Measurements from ENCODE around the gene OXER1. TPM values are rescaled to one million over a fixed set of nuclear protein-coding genes. Genes with fewer than 3 reads are reported as not detected.

The OXER1 gene
- total and polyA plus RNA-seq, 4 donors: 2.2 to 8.1 (median 6.7) TPM

DNA sequence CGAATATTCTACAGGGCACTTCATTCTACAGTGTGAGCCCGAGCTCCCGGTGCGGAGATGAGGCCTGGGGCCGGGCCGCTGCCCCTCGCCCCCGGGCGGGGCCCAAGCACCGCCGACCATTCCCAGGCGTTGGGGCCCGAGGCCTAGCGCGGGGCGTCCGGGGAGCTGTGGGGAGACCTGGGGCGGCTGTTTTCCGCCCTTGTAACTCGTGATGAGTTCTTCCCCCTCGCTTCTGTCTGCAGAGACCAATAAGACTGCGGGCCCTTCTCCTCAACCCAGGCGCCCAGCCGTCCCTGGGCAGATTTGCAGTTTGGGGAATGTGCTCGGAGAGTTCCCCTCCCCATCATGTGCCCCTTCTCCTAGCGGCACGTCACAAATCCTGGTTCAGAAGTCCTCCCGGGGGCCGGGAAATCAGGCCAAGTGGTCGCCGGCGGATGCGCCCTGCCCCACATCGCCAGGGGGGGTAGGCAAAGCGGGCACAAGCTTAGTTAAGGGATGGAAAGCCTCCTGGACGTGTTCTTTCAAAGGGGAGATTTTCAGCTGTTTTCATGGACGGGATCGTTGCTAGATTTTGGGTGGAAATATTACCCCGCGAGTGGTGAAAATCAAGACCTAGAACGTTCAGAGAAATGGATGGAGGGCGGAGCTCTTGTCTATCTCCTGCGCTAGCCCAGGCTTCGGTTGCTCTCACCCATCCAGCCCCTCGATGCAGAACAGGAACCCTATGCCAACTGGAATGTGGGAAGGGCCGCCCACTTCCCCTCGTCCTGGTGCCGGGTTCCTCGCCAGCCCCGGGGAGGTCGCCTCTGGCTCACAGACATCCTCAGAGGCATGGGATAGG lies 47.3 kb upstream of the OXER1 start:
- H3K4me1 ChIP-seq (ENCODE audit: control insufficient read depth in 4 of 4, insufficient read depth in 4 of 4, low read length in 3 of 4): peaks cover 0 to 14% (median 8%) of the 10 kb centered on the region in 4 donors
- H3K4me3 ChIP-seq (ENCODE audit: low read depth in 1 of 3, low read length in 3 of 3): peak overlapping the region; percentile 8 to 84 (median 48)
- 21% methylated on average over 51 of the region's 51 CpGs for WGBS
- H3K9me3 ChIP-seq (ENCODE audit: control insufficient read depth in 4 of 4, low read length in 3 of 4): no peaks in the 10 kb centered on the region
- no peaks in the 10 kb centered on the region for H3K36me3 ChIP-seq (ENCODE audit: control insufficient read depth in 4 of 4, insufficient read depth in 3 of 4, low read depth in 1 of 4, low read length in 3 of 4)
- H3K27me3 ChIP-seq (ENCODE audit: control insufficient read depth in 4 of 4, insufficient read depth in 4 of 4, low read length in 3 of 4): no peaks in the 10 kb centered on the region
- peak overlapping the region; percentile 99 to 100 for H3K27ac ChIP-seq (ENCODE audit: low read depth in 1 of 2, low read length in 2 of 2)
- DNase-seq (ENCODE audit: low spot score): no peak
- H3K9ac ChIP-seq (ENCODE audit: low read depth in 1 of 2, low read length in 2 of 2): peak overlapping the region; percentile 33 to 66
- no peak for TF ChIP-seq EGR1 (IDR thresholded peaks at IDR 0.05; ENCODE audit: low read depth in 2 of 2)
- TF ChIP-seq, protein P1, sequence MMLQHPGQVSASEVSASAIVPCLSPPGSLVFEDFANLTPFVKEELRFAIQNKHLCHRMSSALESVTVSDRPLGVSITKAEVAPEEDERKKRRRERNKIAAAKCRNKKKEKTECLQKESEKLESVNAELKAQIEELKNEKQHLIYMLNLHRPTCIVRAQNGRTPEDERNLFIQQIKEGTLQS (IDR thresholded peaks at IDR 0.05): no peak
- TF ChIP-seq, protein P2, sequence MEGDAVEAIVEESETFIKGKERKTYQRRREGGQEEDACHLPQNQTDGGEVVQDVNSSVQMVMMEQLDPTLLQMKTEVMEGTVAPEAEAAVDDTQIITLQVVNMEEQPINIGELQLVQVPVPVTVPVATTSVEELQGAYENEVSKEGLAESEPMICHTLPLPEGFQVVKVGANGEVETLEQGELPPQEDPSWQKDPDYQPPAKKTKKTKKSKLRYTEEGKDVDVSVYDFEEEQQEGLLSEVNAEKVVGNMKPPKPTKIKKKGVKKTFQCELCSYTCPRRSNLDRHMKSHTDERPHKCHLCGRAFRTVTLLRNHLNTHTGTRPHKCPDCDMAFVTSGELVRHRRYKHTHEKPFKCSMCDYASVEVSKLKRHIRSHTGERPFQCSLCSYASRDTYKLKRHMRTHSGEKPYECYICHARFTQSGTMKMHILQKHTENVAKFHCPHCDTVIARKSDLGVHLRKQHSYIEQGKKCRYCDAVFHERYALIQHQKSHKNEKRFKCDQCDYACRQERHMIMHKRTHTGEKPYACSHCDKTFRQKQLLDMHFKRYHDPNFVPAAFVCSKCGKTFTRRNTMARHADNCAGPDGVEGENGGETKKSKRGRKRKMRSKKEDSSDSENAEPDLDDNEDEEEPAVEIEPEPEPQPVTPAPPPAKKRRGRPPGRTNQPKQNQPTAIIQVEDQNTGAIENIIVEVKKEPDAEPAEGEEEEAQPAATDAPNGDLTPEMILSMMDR (IDR thresholded peaks at IDR 0.05; ENCODE audit: low read depth, low read length, missing input control): no peak

- peaks cover 0 to 14% (median 8%) of the 10 kb centered on the region in 4 donors for H3K4me1 ChIP-seq (ENCODE audit: control insufficient read depth in 4 of 4, insufficient read depth in 4 of 4, low read length in 3 of 4)
- 1% methylated on average over 83 of the region's 83 CpGs for WGBS
- peak overlapping the region; percentile 74 to 97 for H3K9ac ChIP-seq (ENCODE audit: low read depth in 1 of 2, low read length in 2 of 2)
- no peaks in the 10 kb centered on the region for H3K36me3 ChIP-seq (ENCODE audit: control insufficient read depth in 4 of 4, insufficient read depth in 3 of 4, low read depth in 1 of 4, low read length in 3 of 4)
- H3K27me3 ChIP-seq (ENCODE audit: control insufficient read depth in 4 of 4, insufficient read depth in 4 of 4, low read length in 3 of 4): no peaks in the 10 kb centered on the region
- H3K4me3 ChIP-seq (ENCODE audit: low read depth in 1 of 3, low read length in 3 of 3): peak overlapping the region; percentile 48 to 84 (median 62)
- H3K27ac ChIP-seq (ENCODE audit: low read depth in 1 of 2, low read length in 2 of 2): peak overlapping the region; percentile 99 to 100
- DNase-seq (ENCODE audit: low spot score): peak; percentile 97
- no peaks in the 10 kb centered on the region for H3K9me3 ChIP-seq (ENCODE audit: control insufficient read depth in 4 of 4, low read length in 3 of 4)
- TF ChIP-seq HNF4G (IDR thresholded peaks at IDR 0.05): no peak
- peak; percentile 43 to 49 for TF ChIP-seq RXRA (IDR thresholded peaks at IDR 0.05)
- TF ChIP-seq MAX (IDR thresholded peaks at IDR 0.05): peak; percentile 83
- no peak for TF ChIP-seq TAF1 (conservative IDR thresholded peaks at IDR 0.05)
- TF ChIP-seq SP1 (IDR thresholded peaks at IDR 0.05): peak; percentile 20
- peak in 1 of 2 donors; percentile 22 for TF ChIP-seq HNF4A (conservative IDR thresholded peaks at IDR 0.05)
- TF ChIP-seq, protein P1 (IDR thresholded peaks at IDR 0.05): peak; percentile 100
- TF ChIP-seq, protein P2 (IDR thresholded peaks at IDR 0.05; ENCODE audit: low read depth, low read length, missing input control): peak; percentile 1
- peak; percentile 69 for TF ChIP-seq YY1 (IDR thresholded peaks at IDR 0.05)
- peak; percentile 58 for TF ChIP-seq FOXA1 (IDR thresholded peaks at IDR 0.05)
- no peak for TF ChIP-seq FOXA2 (IDR thresholded peaks at IDR 0.05)
Observed at GRCh38 chr2:42810121-42810970, 46.4 kb upstream of the OXER1 start.

All from liver (tissue), 9 donors.